HFF-Myc (cell line): Measurements from ENCODE around the gene SERPINB4.
"Not testable (repeated sequence)": the region's sequence is repeated elsewhere in the genome, so short reads cannot be mapped to it uniquely, and the experiment has no call there.

Source experiments
- DNase-seq: peaks from one replicate; pipeline ENCODE4 v3.0.0-alpha.2; 2011; ENCODE audit warnings: low read depth; ENCODE audit errors: extremely low read depth
- H3K4me3 ChIP-seq: replicated peaks from 2 replicates; pipeline ENCODE4 v1.5.1; 2011; ENCODE audit warnings: low read depth, mild to moderate bottlenecking, control low read depth, low read length
- CTCF ChIP-seq: IDR thresholded peaks from 2 replicates; pipeline ENCODE4 v1.5.1; 2012; ENCODE audit warnings: mild to moderate bottlenecking, low read depth, low read length, control low read depth; ENCODE audit errors: missing control alignments

SERPINB4 gene

GRCh38 chr18:63646936-63647335 lies 2.9 kb upstream of the SERPINB4 start:
- TF ChIP-seq CTCF = no peak
- DNase-seq = no peak
- H3K4me3 ChIP-seq = no peak overlapping the region

- not testable (repeated sequence) for DNase-seq, H3K4me3 ChIP-seq
Measured at GRCh38 chr18:63644694-63645093, 638 bp upstream of the SERPINB4 start.

- not testable (repeated sequence) for H3K4me3 ChIP-seq, DNase-seq
Measured at GRCh38 chr18:63642668-63643356, 1.2 kb downstream of the SERPINB4 start.

- DNase-seq, H3K4me3 ChIP-seq: not testable (repeated sequence)
Measured at GRCh38 chr18:63641157-63641680, 2.8 kb downstream of the SERPINB4 start.

GRCh38 chr18:63637703-63638102 lies 6.4 kb downstream of the SERPINB4 start:
- no peak for TF ChIP-seq CTCF
- no peak for DNase-seq
- no peak overlapping the region for H3K4me3 ChIP-seq

- no peak overlapping the region for H3K4me3 ChIP-seq
- TF ChIP-seq CTCF = no peak
- no peak for DNase-seq
Measured at GRCh38 chr18:63627819-63628218, 16.2 kb downstream of the SERPINB4 start.

- no peak for TF ChIP-seq CTCF
- no peak for DNase-seq
- no peak overlapping the region for H3K4me3 ChIP-seq
Measured at GRCh38 chr18:63626431-63626830, 17.6 kb downstream of the SERPINB4 start.

GRCh38 chr18:63624863-63625262 lies 19.2 kb downstream of the SERPINB4 start:
- no peak for TF ChIP-seq CTCF
- no peak for DNase-seq
- no peak overlapping the region for H3K4me3 ChIP-seq
